H1 (cell line): ENCODE data around the gene MRPL42. TPM values are rescaled to one million over a fixed set of nuclear protein-coding genes. Genes with fewer than 3 reads are reported as not detected.

Experiments used
- CHD1 ChIP-seq: IDR thresholded peaks from 2 replicates; pipeline ENCODE4 v1.6.1; 2012; ENCODE audit warnings: low read depth, low read length, improper control_type of control experiment
- E2F6 ChIP-seq: IDR thresholded peaks from 2 replicates; pipeline ENCODE4 v1.6.1; 2012; ENCODE audit warnings: inconsistent platforms
- JUN ChIP-seq: IDR thresholded peaks from 2 replicates; pipeline ENCODE4 v1.6.1; 2011; ENCODE audit warnings: low read depth, mild to moderate bottlenecking, improper control_type of control experiment, low read length
- NANOG ChIP-seq: IDR thresholded peaks from 2 replicates; pipeline ENCODE4 v1.6.1; 2011; ENCODE audit warnings: low read length, low read depth, mild to moderate bottlenecking, inconsistent platforms; ENCODE audit not compliant: insufficient read depth, poor library complexity, severe bottlenecking
- RAD21 ChIP-seq, 2 experiments: IDR thresholded peaks in 1 of 2; conservative IDR thresholded peaks in 1 of 2; 2 replicates each; pipeline ENCODE4 v1.6.1; 2011; ENCODE audit warnings: low read depth in 2 of 2, low read length in 2 of 2, improper control_type of control experiment in 1 of 2, inconsistent platforms in 1 of 2, mild to moderate bottlenecking in 1 of 2, moderate library complexity in 1 of 2
- SP1 ChIP-seq: IDR thresholded peaks from 2 replicates; pipeline ENCODE4 v1.6.1; 2011; ENCODE audit warnings: low read depth, low read length
- SP4 ChIP-seq: IDR thresholded peaks from 2 replicates; pipeline ENCODE4 v1.6.1; 2012; ENCODE audit warnings: low read length, inconsistent platforms
- TBP ChIP-seq: IDR thresholded peaks from 2 replicates; pipeline ENCODE4 v1.6.1; 2011; ENCODE audit warnings: low read depth, low read length, improper control_type of control experiment
- TCF12 ChIP-seq: IDR thresholded peaks from 2 replicates; pipeline ENCODE4 v1.6.1; 2011; ENCODE audit warnings: low read depth, mild to moderate bottlenecking, low read length
- polyA plus RNA-seq, 7 experiments: library from polyadenylated mRNA; depleted of rRNA in 3 of 7; stranded (reverse) in 5 of 7; unstranded in 2 of 7; fragments of >200 nt in 5 of 7; fragments of 200-250 nt in 2 of 7; gene quantifications; 1 replicate in 5 of 7; 2 replicates in 1 of 7; 4 replicates in 1 of 7; pipeline versions ENCODE4 v1.2.1 to v1.2.3, GENCODE V29; 2011 to 2013; ENCODE audit warnings: missing spikeins in 2 of 7, mixed read lengths in 2 of 7
- total RNA-seq: library from RNA; stranded (reverse); fragmentation: NEBNext Ultra II Directional; extraction: Animal tissue kit (Norgen Biotek cat#: 25700); gene quantifications from 2 replicates; pipeline ENCODE4 v1.2.1, GENCODE V29; 2021
- TF ChIP-seq, protein P1 (sequence below): fragments of 300-600 bp; sonication (generic); IDR thresholded peaks from 2 replicates; pipeline ENCODE4 v1.7.1; 2012; ENCODE audit warnings: low read length, moderate library complexity, mild to moderate bottlenecking, inconsistent platforms; ENCODE audit not compliant: insufficient replicate concordance

Gene MRPL42
- total and polyA plus RNA-seq, 2 of the 8 experiments (the other 6 are each of a cell fraction or from before 2014, with no cell fraction given): 110 to 176 TPM

DNA sequence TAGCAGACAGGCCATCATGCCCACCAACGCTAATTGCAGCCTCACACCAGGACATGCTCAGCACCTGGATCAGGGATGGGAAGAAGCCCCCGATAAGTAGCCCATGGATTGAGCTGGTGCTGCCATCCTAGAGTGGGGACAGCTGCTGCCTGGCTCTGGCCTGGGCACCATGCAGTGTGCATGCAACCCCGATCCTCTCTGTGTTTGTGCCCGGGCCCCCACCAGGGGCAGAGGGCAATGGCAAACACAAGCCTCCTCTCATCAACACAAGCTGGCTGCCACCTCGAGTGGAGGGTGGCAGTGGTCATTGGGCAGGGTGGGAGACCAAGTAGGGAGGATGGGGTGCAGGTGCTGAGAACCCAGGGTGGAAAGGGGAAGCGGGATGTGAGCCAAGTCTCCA, 81.9 kb downstream of the MRPL42 start (continued):
- TF ChIP-seq, protein P1, sequence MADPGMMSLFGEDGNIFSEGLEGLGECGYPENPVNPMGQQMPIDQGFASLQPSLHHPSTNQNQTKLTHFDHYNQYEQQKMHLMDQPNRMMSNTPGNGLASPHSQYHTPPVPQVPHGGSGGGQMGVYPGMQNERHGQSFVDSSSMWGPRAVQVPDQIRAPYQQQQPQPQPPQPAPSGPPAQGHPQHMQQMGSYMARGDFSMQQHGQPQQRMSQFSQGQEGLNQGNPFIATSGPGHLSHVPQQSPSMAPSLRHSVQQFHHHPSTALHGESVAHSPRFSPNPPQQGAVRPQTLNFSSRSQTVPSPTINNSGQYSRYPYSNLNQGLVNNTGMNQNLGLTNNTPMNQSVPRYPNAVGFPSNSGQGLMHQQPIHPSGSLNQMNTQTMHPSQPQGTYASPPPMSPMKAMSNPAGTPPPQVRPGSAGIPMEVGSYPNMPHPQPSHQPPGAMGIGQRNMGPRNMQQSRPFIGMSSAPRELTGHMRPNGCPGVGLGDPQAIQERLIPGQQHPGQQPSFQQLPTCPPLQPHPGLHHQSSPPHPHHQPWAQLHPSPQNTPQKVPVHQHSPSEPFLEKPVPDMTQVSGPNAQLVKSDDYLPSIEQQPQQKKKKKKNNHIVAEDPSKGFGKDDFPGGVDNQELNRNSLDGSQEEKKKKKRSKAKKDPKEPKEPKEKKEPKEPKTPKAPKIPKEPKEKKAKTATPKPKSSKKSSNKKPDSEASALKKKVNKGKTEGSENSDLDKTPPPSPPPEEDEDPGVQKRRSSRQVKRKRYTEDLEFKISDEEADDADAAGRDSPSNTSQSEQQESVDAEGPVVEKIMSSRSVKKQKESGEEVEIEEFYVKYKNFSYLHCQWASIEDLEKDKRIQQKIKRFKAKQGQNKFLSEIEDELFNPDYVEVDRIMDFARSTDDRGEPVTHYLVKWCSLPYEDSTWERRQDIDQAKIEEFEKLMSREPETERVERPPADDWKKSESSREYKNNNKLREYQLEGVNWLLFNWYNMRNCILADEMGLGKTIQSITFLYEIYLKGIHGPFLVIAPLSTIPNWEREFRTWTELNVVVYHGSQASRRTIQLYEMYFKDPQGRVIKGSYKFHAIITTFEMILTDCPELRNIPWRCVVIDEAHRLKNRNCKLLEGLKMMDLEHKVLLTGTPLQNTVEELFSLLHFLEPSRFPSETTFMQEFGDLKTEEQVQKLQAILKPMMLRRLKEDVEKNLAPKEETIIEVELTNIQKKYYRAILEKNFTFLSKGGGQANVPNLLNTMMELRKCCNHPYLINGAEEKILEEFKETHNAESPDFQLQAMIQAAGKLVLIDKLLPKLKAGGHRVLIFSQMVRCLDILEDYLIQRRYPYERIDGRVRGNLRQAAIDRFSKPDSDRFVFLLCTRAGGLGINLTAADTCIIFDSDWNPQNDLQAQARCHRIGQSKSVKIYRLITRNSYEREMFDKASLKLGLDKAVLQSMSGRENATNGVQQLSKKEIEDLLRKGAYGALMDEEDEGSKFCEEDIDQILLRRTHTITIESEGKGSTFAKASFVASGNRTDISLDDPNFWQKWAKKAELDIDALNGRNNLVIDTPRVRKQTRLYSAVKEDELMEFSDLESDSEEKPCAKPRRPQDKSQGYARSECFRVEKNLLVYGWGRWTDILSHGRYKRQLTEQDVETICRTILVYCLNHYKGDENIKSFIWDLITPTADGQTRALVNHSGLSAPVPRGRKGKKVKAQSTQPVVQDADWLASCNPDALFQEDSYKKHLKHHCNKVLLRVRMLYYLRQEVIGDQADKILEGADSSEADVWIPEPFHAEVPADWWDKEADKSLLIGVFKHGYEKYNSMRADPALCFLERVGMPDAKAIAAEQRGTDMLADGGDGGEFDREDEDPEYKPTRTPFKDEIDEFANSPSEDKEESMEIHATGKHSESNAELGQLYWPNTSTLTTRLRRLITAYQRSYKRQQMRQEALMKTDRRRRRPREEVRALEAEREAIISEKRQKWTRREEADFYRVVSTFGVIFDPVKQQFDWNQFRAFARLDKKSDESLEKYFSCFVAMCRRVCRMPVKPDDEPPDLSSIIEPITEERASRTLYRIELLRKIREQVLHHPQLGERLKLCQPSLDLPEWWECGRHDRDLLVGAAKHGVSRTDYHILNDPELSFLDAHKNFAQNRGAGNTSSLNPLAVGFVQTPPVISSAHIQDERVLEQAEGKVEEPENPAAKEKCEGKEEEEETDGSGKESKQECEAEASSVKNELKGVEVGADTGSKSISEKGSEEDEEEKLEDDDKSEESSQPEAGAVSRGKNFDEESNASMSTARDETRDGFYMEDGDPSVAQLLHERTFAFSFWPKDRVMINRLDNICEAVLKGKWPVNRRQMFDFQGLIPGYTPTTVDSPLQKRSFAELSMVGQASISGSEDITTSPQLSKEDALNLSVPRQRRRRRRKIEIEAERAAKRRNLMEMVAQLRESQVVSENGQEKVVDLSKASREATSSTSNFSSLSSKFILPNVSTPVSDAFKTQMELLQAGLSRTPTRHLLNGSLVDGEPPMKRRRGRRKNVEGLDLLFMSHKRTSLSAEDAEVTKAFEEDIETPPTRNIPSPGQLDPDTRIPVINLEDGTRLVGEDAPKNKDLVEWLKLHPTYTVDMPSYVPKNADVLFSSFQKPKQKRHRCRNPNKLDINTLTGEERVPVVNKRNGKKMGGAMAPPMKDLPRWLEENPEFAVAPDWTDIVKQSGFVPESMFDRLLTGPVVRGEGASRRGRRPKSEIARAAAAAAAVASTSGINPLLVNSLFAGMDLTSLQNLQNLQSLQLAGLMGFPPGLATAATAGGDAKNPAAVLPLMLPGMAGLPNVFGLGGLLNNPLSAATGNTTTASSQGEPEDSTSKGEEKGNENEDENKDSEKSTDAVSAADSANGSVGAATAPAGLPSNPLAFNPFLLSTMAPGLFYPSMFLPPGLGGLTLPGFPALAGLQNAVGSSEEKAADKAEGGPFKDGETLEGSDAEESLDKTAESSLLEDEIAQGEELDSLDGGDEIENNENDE: no peak
- TF ChIP-seq RAD21 (IDR thresholded peaks at IDR 0.05 in 1 of 2, conservative IDR thresholded peaks at IDR 0.05 in 1 of 2; ENCODE audit: low read depth in 2 of 2, low read length in 2 of 2) (no peak), NANOG (no peak), SP4 (no peak), CHD1 (no peak), SP1 (no peak), JUN (no peak), E2F6 (no peak), TCF12 (no peak), TBP (no peak)
